Measurements from ENCODE around the gene FREM2.

GRCh38 chr13:38868399-38868798, 181.5 kb downstream of the FREM2 start:
- TF ChIP-seq BHLHE40 (IDR thresholded peaks at IDR 0.05; ENCODE audit: borderline replicate concordance) (no peak), FOXK2 (IDR thresholded peaks at IDR 0.05) (no peak), CTBP1 (IDR thresholded peaks at IDR 0.05; ENCODE audit: borderline replicate concordance) (no peak), FOXM1 (IDR thresholded peaks at IDR 0.05; ENCODE audit: borderline replicate concordance) (no peak), TARDBP (IDR thresholded peaks at IDR 0.05) (no peak), LEF1 (IDR thresholded peaks at IDR 0.05; ENCODE audit: borderline replicate concordance) (no peak), SP1 (IDR thresholded peaks at IDR 0.05) (no peak), SUZ12 (IDR thresholded peaks at IDR 0.05) (no peak), FOXA1 (IDR thresholded peaks at IDR 0.05) (no peak)
